ENCODE measurements around the gene SYCP3.
A peak's percentile ranks its signal among the peaks of the same experiment; 100 is the strongest.

The SYCP3 gene

DNA sequence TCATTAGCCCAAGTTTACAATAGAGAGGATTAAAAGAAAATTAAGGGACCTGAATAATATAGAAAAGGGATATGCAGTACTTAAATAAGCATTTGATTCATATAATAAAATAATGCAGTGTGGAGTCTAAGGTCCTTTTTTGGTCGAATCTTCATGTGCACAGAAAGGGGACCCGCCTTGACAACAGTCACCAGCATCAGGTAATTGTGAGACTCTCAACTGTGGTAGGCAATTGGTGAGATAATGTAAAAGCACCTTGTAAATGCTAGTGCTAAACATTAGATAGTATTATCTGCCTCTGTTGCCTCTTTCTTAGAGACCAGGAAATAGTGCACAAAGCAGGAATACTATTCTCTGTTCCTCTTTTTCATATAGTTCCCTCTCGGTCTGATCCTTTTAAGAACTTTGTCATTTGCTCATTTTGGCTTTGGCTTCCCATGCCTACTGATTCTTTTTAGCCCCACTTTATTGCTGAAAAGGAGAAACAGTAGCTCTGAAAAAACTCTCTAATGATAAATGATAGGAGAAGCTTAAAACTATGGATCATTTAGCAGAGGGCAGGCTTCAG, 24.3 kb downstream of the SYCP3 start:
- H3K27me3 ChIP-seq (ENCODE audit: insufficient read depth, poor library complexity, severe bottlenecking): no peaks in the 10 kb centered on the region
- 0 out of 2 replicates have a peak overlapping the region, but pooled peaks have one; percentile 9 for H3K27ac ChIP-seq (replicated peaks)
- H3K4me3 ChIP-seq (replicated peaks; ENCODE audit: insufficient read depth, low read length): no peak overlapping the region
- TF ChIP-seq SPI1 (IDR thresholded peaks at IDR 0.05; ENCODE audit: borderline replicate concordance, low read depth): peak; percentile 92
- TF ChIP-seq, protein P1, sequence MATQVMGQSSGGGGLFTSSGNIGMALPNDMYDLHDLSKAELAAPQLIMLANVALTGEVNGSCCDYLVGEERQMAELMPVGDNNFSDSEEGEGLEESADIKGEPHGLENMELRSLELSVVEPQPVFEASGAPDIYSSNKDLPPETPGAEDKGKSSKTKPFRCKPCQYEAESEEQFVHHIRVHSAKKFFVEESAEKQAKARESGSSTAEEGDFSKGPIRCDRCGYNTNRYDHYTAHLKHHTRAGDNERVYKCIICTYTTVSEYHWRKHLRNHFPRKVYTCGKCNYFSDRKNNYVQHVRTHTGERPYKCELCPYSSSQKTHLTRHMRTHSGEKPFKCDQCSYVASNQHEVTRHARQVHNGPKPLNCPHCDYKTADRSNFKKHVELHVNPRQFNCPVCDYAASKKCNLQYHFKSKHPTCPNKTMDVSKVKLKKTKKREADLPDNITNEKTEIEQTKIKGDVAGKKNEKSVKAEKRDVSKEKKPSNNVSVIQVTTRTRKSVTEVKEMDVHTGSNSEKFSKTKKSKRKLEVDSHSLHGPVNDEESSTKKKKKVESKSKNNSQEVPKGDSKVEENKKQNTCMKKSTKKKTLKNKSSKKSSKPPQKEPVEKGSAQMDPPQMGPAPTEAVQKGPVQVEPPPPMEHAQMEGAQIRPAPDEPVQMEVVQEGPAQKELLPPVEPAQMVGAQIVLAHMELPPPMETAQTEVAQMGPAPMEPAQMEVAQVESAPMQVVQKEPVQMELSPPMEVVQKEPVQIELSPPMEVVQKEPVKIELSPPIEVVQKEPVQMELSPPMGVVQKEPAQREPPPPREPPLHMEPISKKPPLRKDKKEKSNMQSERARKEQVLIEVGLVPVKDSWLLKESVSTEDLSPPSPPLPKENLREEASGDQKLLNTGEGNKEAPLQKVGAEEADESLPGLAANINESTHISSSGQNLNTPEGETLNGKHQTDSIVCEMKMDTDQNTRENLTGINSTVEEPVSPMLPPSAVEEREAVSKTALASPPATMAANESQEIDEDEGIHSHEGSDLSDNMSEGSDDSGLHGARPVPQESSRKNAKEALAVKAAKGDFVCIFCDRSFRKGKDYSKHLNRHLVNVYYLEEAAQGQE (IDR thresholded peaks at IDR 0.05; ENCODE audit: insufficient replicate concordance, low read depth): no peak
- DNase-seq (ENCODE audit: low read depth in 1 of 2, low spot score in 1 of 2): no peak

DNA sequence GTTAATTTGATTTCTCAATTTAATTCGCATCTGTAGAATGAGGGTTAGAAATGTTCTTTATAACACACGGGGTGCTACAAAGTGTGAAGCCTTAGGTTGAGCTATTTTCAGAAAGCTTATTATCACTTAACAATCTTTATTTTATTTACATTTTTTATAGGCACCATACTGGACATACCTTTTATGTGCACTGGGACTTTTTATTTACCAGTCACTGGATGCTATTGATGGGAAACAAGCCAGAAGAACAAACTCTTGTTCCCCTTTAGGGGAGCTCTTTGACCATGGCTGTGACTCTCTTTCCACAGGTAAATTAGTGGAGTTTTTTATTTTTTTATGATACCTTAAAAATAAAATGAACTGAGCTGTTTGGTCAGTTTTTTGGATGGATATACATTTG, 25.3 kb downstream of the SYCP3 start:
- no peak overlapping the region for H3K27ac ChIP-seq (replicated peaks)
- TF ChIP-seq, protein P2, sequence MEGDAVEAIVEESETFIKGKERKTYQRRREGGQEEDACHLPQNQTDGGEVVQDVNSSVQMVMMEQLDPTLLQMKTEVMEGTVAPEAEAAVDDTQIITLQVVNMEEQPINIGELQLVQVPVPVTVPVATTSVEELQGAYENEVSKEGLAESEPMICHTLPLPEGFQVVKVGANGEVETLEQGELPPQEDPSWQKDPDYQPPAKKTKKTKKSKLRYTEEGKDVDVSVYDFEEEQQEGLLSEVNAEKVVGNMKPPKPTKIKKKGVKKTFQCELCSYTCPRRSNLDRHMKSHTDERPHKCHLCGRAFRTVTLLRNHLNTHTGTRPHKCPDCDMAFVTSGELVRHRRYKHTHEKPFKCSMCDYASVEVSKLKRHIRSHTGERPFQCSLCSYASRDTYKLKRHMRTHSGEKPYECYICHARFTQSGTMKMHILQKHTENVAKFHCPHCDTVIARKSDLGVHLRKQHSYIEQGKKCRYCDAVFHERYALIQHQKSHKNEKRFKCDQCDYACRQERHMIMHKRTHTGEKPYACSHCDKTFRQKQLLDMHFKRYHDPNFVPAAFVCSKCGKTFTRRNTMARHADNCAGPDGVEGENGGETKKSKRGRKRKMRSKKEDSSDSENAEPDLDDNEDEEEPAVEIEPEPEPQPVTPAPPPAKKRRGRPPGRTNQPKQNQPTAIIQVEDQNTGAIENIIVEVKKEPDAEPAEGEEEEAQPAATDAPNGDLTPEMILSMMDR (IDR thresholded peaks at IDR 0.05; ENCODE audit: insufficient read depth, low read length): no peak
- TF ChIP-seq GABPA (IDR thresholded peaks at IDR 0.05; ENCODE audit: low read depth) (no peak), SPI1 (IDR thresholded peaks at IDR 0.05; ENCODE audit: borderline replicate concordance, low read depth) (no peak), POLR2AphosphoS5 (IDR thresholded peaks at IDR 0.05; ENCODE audit: low read depth) (no peak)
- TF ChIP-seq, protein P1 (IDR thresholded peaks at IDR 0.05; ENCODE audit: insufficient replicate concordance, low read depth): no peak
- H3K4me3 ChIP-seq (replicated peaks; ENCODE audit: insufficient read depth, low read length): no peak overlapping the region

DNA sequence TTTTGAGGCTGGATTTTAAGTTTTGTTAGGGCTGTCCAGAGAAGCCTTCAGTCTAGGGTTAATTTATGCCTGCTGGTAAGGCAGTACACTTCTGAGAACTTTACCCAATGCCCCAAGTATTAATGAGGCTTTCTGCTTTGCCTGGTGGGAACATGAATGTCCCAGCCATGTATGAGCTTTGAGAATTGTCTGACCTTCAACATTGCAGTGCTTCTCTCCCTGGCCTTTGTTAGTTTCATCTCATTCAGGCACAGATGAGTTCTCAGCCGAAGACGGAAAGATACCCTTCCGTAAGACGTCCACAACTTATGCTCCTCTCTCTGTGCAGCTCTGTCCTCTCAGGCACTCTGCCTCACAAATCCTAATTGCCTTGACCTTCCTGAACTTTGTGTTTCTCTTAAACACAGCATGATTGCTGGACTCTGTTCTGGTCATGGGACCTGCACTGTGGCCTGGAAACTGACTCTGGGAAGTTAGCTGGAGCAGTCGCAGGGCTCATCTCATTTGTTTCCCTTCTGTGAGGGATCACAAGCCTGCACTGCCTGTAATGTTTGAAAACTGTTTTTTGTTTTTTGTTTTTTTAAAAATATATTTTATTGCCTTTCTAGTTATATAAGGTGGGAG, 26.1 kb downstream of the SYCP3 start:
- Histone ChIP-seq H3K27me3 (ENCODE audit: insufficient read depth, poor library complexity, severe bottlenecking) (no peaks in the 10 kb centered on the region), H3K4me3 (replicated peaks; ENCODE audit: insufficient read depth, low read length) (no peak overlapping the region), H3K27ac (replicated peaks) (no peak overlapping the region)
- DNase-seq (ENCODE audit: low read depth in 1 of 2, low spot score in 1 of 2): no peak
- no peak for TF ChIP-seq GABPA (IDR thresholded peaks at IDR 0.05; ENCODE audit: low read depth)
- TF ChIP-seq, protein P2 (IDR thresholded peaks at IDR 0.05; ENCODE audit: insufficient read depth, low read length): no peak
- TF ChIP-seq, protein P1 (IDR thresholded peaks at IDR 0.05; ENCODE audit: insufficient replicate concordance, low read depth): no peak
- no peak for TF ChIP-seq SPI1 (IDR thresholded peaks at IDR 0.05; ENCODE audit: borderline replicate concordance, low read depth)
- no peak for TF ChIP-seq POLR2AphosphoS5 (IDR thresholded peaks at IDR 0.05; ENCODE audit: low read depth)

More for the DNA sequence above, 25.3 kb downstream of the SYCP3 start:
- H3K27me3 ChIP-seq (ENCODE audit: insufficient read depth, poor library complexity, severe bottlenecking): no peaks in the 10 kb centered on the region
- DNase-seq (ENCODE audit: low read depth in 1 of 2, low spot score in 1 of 2): no peak

All from HL-60 (cell line).